Glutamatergic neuron (in vitro differentiated cells): Measurements from ENCODE around the gene PPM1N. TPM values are rescaled to one million over a fixed set of nuclear protein-coding genes. Genes with fewer than 3 reads are reported as not detected.

Experiments used
- DNase-seq: peaks from one replicate; pipeline ENCODE4 v3.0.0; 2022
- H3K27ac Mint-ChIP-seq: one replicate; pipeline ENCODE4 v1.8.0; 2020; ENCODE audit warnings: mild to moderate bottlenecking, mixed read lengths, inconsistent platforms; ENCODE audit not compliant: unreplicated experiment
- H3K27me3 Mint-ChIP-seq: one replicate; pipeline ENCODE4 v1.8.0; 2020; ENCODE audit warnings: mild to moderate bottlenecking, moderate library complexity, mixed read lengths, inconsistent platforms; ENCODE audit not compliant: unreplicated experiment
- H3K36me3 Mint-ChIP-seq: one replicate; pipeline ENCODE4 v1.8.0; 2020; ENCODE audit warnings: mild to moderate bottlenecking, mixed read lengths, inconsistent platforms; ENCODE audit not compliant: unreplicated experiment
- H3K4me1 Mint-ChIP-seq: one replicate; pipeline ENCODE4 v1.8.0; 2020; ENCODE audit warnings: mild to moderate bottlenecking, low read depth, mixed read lengths, inconsistent platforms; ENCODE audit not compliant: unreplicated experiment
- H3K4me3 Mint-ChIP-seq: one replicate; pipeline ENCODE4 v1.8.0; 2020; ENCODE audit warnings: mild to moderate bottlenecking, mixed read lengths, inconsistent platforms; ENCODE audit not compliant: unreplicated experiment
- H3K9me3 Mint-ChIP-seq: one replicate; pipeline ENCODE4 v1.8.0; 2020; ENCODE audit warnings: mild to moderate bottlenecking, moderate library complexity, mixed read lengths, inconsistent platforms; ENCODE audit not compliant: unreplicated experiment
- total RNA-seq: library from RNA; stranded (reverse); fragmentation: NEBNext Ultra II Directional; extraction: Animal tissue kit (Norgen Biotek cat#: 25700); gene quantifications from one replicate; pipeline ENCODE4 v1.2.1, GENCODE V29; 2021; ENCODE audit not compliant: unreplicated experiment
- TF ChIP-seq, protein P1 (sequence below): fragments of 200-600 bp; sonication (generic); IDR thresholded peaks from one replicate; pipeline ENCODE4 v1.5.0; 2021; ENCODE audit not compliant: partially characterized antibody, unreplicated experiment

Gene PPM1N
- total RNA-seq, 1 donor from 2014 or later: 6.6 TPM

DNA sequence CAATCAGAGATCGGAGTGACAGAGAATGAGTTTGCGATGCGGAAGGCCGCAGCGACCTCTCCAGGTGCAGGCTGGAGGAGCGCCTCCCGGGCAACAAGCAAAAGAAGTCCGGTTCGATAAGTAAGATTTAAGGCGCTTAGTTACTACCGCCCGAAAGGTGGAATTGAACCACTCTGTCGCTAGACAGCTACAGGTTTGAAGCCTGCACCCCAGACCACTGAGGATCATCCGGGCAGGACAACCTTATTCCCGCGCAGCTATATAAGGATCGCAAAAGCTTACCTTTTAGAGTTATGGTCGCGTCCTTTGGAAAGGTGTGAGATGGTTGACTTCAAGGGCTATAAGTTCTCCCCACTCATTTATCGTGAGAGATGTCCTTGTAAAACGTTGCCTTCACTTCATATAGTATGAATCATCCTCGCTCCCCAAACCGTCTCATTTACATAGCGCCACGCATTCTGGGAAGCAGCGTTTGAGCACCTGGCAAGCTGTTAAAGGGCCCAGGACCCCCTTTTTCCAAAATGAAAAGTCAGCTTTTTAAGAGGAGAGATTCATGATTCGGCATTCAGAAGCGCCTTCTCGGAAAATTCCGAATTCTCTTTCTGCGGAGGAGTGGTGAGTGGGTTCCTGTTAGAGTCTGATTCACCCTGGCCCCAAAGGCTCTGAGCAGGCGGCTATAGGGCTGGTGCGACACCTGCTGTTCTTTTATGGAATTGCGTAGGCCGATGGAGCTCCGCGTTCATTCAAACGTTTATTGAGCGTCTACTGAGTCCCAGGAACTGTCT lies 19.6 kb upstream of the PPM1N start:
- TF ChIP-seq, protein P1, sequence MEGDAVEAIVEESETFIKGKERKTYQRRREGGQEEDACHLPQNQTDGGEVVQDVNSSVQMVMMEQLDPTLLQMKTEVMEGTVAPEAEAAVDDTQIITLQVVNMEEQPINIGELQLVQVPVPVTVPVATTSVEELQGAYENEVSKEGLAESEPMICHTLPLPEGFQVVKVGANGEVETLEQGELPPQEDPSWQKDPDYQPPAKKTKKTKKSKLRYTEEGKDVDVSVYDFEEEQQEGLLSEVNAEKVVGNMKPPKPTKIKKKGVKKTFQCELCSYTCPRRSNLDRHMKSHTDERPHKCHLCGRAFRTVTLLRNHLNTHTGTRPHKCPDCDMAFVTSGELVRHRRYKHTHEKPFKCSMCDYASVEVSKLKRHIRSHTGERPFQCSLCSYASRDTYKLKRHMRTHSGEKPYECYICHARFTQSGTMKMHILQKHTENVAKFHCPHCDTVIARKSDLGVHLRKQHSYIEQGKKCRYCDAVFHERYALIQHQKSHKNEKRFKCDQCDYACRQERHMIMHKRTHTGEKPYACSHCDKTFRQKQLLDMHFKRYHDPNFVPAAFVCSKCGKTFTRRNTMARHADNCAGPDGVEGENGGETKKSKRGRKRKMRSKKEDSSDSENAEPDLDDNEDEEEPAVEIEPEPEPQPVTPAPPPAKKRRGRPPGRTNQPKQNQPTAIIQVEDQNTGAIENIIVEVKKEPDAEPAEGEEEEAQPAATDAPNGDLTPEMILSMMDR: peak; percentile 88
- H3K4me1 Mint-ChIP-seq: peaks cover 6% of the 10 kb centered on the region
- no peaks in the 10 kb centered on the region for H3K36me3 Mint-ChIP-seq
- peaks cover 8% of the 10 kb centered on the region for H3K27me3 Mint-ChIP-seq
- H3K9me3 Mint-ChIP-seq: peaks cover 9% of the 10 kb centered on the region
- peak; percentile 86 for DNase-seq
- peak overlapping the region; percentile 91 for H3K27ac Mint-ChIP-seq
- peak overlapping the region; percentile 64 for H3K4me3 Mint-ChIP-seq

DNA sequence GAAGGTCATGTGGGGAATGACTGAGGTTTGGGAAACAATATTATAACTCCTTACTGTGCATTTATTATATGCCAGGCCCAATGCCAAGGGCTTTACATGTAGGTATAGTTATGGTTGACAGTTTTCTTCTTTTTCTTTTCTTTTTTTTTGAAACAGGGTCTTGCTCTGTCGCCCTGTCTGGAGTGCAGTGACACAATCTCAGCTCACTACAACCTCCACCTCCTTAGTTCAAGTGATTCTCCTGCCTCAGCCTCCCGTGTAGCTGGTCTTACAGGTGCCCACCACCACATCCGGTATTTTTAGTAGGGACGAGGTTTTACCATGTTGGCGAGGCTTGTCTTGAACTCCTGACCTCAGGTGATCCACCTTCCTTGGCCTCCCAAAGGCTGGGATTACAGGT lies 15.2 kb upstream of the PPM1N start:
- Mint-ChIP-seq H3K4me1 (peaks cover 2% of the 10 kb centered on the region), H3K36me3 (no peaks in the 10 kb centered on the region), H3K9me3 (peaks cover 14% of the 10 kb centered on the region), H3K4me3 (no peak overlapping the region), H3K27me3 (peaks cover 9% of the 10 kb centered on the region), H3K27ac (no peak overlapping the region)
- DNase-seq: no peak
- TF ChIP-seq, protein P1: no peak

DNA sequence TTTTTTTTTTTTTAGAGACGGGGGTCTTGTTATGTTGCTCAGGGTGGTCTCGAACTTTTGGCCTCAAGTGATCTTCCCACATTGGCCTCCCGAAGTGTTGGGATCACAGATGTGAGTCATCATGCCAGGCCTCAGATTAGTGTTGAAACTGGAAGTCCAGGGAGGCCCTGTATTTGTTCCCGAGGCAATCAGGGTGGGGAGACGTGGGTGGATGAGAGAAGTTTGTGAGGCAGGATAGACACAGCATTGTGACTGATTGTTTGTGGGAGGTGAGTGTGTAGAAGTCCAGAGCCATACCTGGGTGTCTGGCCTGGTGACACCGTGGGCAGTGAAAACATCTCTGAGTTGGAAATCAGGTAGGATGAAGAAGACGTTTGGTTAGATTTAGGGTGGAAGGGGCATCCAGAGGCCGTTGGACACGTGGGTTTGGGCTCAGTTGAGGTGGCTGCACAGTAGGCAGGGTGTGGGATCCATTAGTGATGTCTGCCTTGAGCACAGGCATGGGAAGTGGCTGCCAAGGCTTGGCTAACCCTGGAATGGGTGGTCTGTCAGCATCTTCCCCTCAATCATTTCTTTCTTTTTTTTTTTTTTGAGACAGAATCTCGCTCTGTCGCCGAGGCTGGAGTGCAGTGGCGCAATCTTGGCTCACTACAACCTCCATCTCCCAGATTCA lies 13.8 kb upstream of the PPM1N start:
- Mint-ChIP-seq H3K27me3 (peaks cover 7% of the 10 kb centered on the region), H3K4me3 (peak overlapping the region; percentile 59), H3K36me3 (no peaks in the 10 kb centered on the region), H3K27ac (peak overlapping the region; percentile 64), H3K9me3 (peaks cover 8% of the 10 kb centered on the region), H3K4me1 (no peaks in the 10 kb centered on the region)
- no peak for DNase-seq
- TF ChIP-seq, protein P1: no peak

DNA sequence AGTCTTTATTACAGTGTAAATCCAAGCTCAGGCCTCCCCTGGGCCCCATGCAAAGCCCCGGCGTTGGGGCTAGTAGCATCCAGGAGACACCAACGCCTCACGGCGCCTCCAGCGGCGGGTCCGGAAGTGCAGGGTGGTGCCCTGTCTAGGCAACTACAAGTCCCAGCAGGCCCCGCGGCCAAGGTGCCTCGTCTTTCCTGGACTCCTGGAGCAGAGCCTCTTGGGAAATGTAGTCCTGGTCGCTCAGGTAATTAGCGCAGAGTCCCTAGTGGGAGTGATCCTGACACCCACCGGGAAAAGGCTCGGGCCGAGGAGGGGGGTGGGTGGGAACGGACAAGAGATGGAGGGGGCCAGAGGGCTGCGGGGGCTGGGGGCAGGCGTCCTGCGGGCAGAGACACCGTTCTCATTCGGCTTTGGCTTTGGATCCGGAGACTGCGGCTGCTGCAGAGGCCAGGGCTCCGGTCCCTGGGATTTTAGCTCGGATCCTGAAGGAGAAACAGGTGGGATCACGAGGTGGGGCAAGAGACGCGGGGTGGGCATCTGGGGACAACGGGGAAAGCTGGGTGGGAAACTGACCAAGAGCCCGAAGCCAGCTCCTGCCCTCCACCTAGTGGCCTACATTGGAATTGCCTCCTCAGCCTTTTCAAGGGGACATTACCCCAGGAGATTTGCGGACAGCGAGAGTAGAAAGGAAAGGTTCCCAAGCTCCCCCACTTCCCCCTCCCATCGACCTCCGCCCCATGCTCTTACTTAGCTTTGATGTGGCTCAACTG lies 12.8 kb upstream of the PPM1N start:
- Mint-ChIP-seq H3K9me3 (peaks cover 8% of the 10 kb centered on the region), H3K4me1 (no peaks in the 10 kb centered on the region)

More for the DNA sequence above, 12.8 kb upstream of the PPM1N start:
- Mint-ChIP-seq H3K4me3 (peak overlapping the region; percentile 86), H3K36me3 (no peaks in the 10 kb centered on the region), H3K27ac (peak overlapping the region; percentile 96), H3K27me3 (peaks cover 7% of the 10 kb centered on the region)
- TF ChIP-seq, protein P1: peak; percentile 88
- DNase-seq: peak; percentile 99
